ENCODE data around the gene PABPC1L.

- TF ChIP-seq CTCF (IDR thresholded peaks at IDR 0.05) (no peak), POLR2A (IDR thresholded peaks at IDR 0.05) (no peak), POLR2AphosphoS5 (IDR thresholded peaks at IDR 0.05) (no peak)
Observed at GRCh38 chr20:44916586-44916985, 6.7 kb downstream of the PABPC1L start.
